A549 (cell line): ENCODE results near the gene TPD52L1.

Experiments
- CTCF ChIP-seq: fragments of >200 bp; sonication (Bioruptor Twin); formaldehyde crosslinking; IDR thresholded peaks from 3 replicates; pipeline ENCODE4 v1.5.1; 2016
- RNF2 ChIP-seq: fragments of 200-600 bp; sonication (generic); IDR thresholded peaks from 2 replicates; pipeline ENCODE4 v1.6.1; 2016; ENCODE audit warnings: low read depth, mild to moderate bottlenecking, antibody characterized with exemption, moderate library complexity, borderline replicate concordance

- TF ChIP-seq CTCF (no peak), RNF2 (no peak)
Measured at GRCh38 chr6:125165776-125166175, 12.2 kb downstream of the TPD52L1 start.
